H9 (cell line): ENCODE results near the gene ABR. TPM values are rescaled to one million over a fixed set of nuclear protein-coding genes. Genes with fewer than 3 reads are reported as not detected.

Experiments
- DNase-seq: peaks from one replicate; pipeline ENCODE4 v3.0.0-alpha.2; 2017
- H2AFZ ChIP-seq: one replicate; pipeline ENCODE4 v1.6.1; 2013; ENCODE audit warnings: mild to moderate bottlenecking, low read length, control low read depth, moderate library complexity
- H2AK5ac ChIP-seq: 2 replicates; pipeline ENCODE4 v1.6.1; 2013; ENCODE audit warnings: low read length, control low read depth, mixed read lengths; ENCODE audit not compliant: insufficient read length
- H2BK120ac ChIP-seq: one replicate; pipeline ENCODE4 v1.6.1; 2013; ENCODE audit warnings: low read depth, mild to moderate bottlenecking, low read length, control low read depth, inconsistent platforms; ENCODE audit not compliant: poor library complexity, severe bottlenecking
- H2BK12ac ChIP-seq: 2 replicates; pipeline ENCODE4 v1.6.1; 2013; ENCODE audit warnings: low read length, control low read depth, mixed read lengths, low read depth; ENCODE audit not compliant: insufficient read length
- H2BK15ac ChIP-seq: 2 replicates; pipeline ENCODE4 v1.6.1; 2013; ENCODE audit warnings: low read depth, low read length, control low read depth
- H2BK20ac ChIP-seq: one replicate; pipeline ENCODE4 v1.6.1; 2013; ENCODE audit warnings: low read depth, mild to moderate bottlenecking, low read length, control low read depth, inconsistent platforms; ENCODE audit not compliant: poor library complexity, severe bottlenecking
- H2BK5ac ChIP-seq: 2 replicates; pipeline ENCODE4 v1.6.1; 2013; ENCODE audit warnings: low read length, control low read depth, mixed read lengths; ENCODE audit not compliant: insufficient read length
- H3K14ac ChIP-seq: 2 replicates; pipeline ENCODE4 v1.6.1; 2013; ENCODE audit warnings: low read length, control low read depth; ENCODE audit not compliant: insufficient read depth
- H3K18ac ChIP-seq: 2 replicates; pipeline ENCODE4 v1.6.1; 2013; ENCODE audit warnings: low read depth, mild to moderate bottlenecking, mixed read lengths, low read length, control low read depth; ENCODE audit not compliant: insufficient read length
- H3K23ac ChIP-seq: 2 replicates; pipeline ENCODE4 v1.6.1; 2013; ENCODE audit warnings: low read length, control low read depth, mixed read lengths, low read depth; ENCODE audit not compliant: insufficient read length
- H3K23me2 ChIP-seq: 2 replicates; pipeline ENCODE4 v1.6.1; 2013; ENCODE audit warnings: low read depth, mild to moderate bottlenecking, mixed read lengths, low read length, control low read depth; ENCODE audit not compliant: insufficient read length, poor library complexity, severe bottlenecking
- H3K27ac ChIP-seq: 2 replicates; pipeline ENCODE4 v1.5.1; 2013; ENCODE audit warnings: low read length, control low read depth, mixed read lengths, low read depth; ENCODE audit not compliant: insufficient read length
- H3K27me3 ChIP-seq: 2 replicates; pipeline ENCODE4 v1.6.1; 2013; ENCODE audit warnings: low read length, control low read depth, inconsistent platforms; ENCODE audit not compliant: insufficient read depth
- H3K4ac ChIP-seq: 2 replicates; pipeline ENCODE4 v1.6.1; 2013; ENCODE audit warnings: low read depth, mild to moderate bottlenecking, control low read depth, inconsistent platforms, low read length, moderate library complexity
- H3K4me1 ChIP-seq: 2 replicates; pipeline ENCODE4 v1.6.1; 2013; ENCODE audit warnings: low read length, control low read depth, inconsistent platforms; ENCODE audit not compliant: insufficient read depth
- H3K4me2 ChIP-seq: 2 replicates; pipeline ENCODE4 v1.6.1; 2013; ENCODE audit warnings: low read length, control low read depth, mixed read lengths; ENCODE audit not compliant: insufficient read length, insufficient read depth
- H3K56ac ChIP-seq: 2 replicates; pipeline ENCODE4 v1.6.1; 2013; ENCODE audit warnings: low read depth, mild to moderate bottlenecking, mixed read lengths, low read length, control low read depth; ENCODE audit not compliant: insufficient read length
- H3K79me1 ChIP-seq: 2 replicates; pipeline ENCODE4 v1.6.1; 2013; ENCODE audit warnings: low read depth, mild to moderate bottlenecking, moderate library complexity, low read length, control low read depth, inconsistent platforms; ENCODE audit not compliant: insufficient read depth, poor library complexity, severe bottlenecking
- H3K79me2 ChIP-seq: 2 replicates; pipeline ENCODE4 v1.6.1; 2013; ENCODE audit warnings: low read length, control low read depth, inconsistent platforms; ENCODE audit not compliant: insufficient read depth
- H3K9ac ChIP-seq: 2 replicates; pipeline ENCODE4 v1.6.1; 2013; ENCODE audit warnings: low read length, control low read depth, mixed read lengths; ENCODE audit not compliant: insufficient read length; ENCODE audit errors: extremely low read depth
- H3K9me3 ChIP-seq: one replicate; pipeline ENCODE4 v1.6.1; 2013; ENCODE audit warnings: low read depth, low read length, inconsistent platforms; ENCODE audit not compliant: control insufficient read depth
- H3T11ph ChIP-seq: one replicate; pipeline ENCODE4 v1.6.1; 2013; ENCODE audit warnings: mild to moderate bottlenecking, low read length, control low read depth, inconsistent platforms
- H4K20me1 ChIP-seq: one replicate; pipeline ENCODE4 v1.6.1; 2013; ENCODE audit not compliant: control insufficient read depth, insufficient read length, insufficient read depth
- H4K5ac ChIP-seq: 2 replicates; pipeline ENCODE4 v1.6.1; 2013; ENCODE audit warnings: low read depth, mild to moderate bottlenecking, mixed read lengths, low read length, control low read depth; ENCODE audit not compliant: insufficient read length
- H4K8ac ChIP-seq: replicated peaks from 2 replicates; pipeline ENCODE4 v1.6.1; 2013; ENCODE audit warnings: low read length, control low read depth, mixed read lengths, low read depth; ENCODE audit not compliant: insufficient read length
- H4K91ac ChIP-seq: 2 replicates; pipeline ENCODE4 v1.6.1; 2013; ENCODE audit warnings: low read depth, mild to moderate bottlenecking, moderate library complexity, mixed read lengths, low read length, control low read depth; ENCODE audit not compliant: insufficient read length
- H3K27ac Mint-ChIP-seq, 3 experiments: 2 replicates in 2 of 3; 3 replicates in 1 of 3; pipeline ENCODE4 v1.8.0; 2020 to 2021; ENCODE audit warnings: mixed read lengths in 3 of 3, mild to moderate bottlenecking in 1 of 3, moderate library complexity in 1 of 3
- H3K27me3 Mint-ChIP-seq: 2 replicates; pipeline ENCODE4 v1.8.0; 2021; ENCODE audit warnings: low read depth, mild to moderate bottlenecking, moderate library complexity, mixed read lengths
- H3K36me3 Mint-ChIP-seq, 3 experiments: 2 replicates in 2 of 3; 3 replicates in 1 of 3; pipeline ENCODE4 v1.8.0; 2020 to 2021; ENCODE audit warnings: low read depth in 3 of 3, mixed read lengths in 3 of 3; ENCODE audit not compliant: insufficient read depth in 1 of 3
- H3K4me1 Mint-ChIP-seq, 2 experiments: 2 replicates each; pipeline ENCODE4 v1.8.0; 2020; ENCODE audit warnings: mixed read lengths in 2 of 2
- H3K4me3 Mint-ChIP-seq, 2 experiments: 2 replicates in 1 of 2; 3 replicates in 1 of 2; pipeline ENCODE4 v1.8.0; 2020 to 2021; ENCODE audit warnings: mild to moderate bottlenecking in 2 of 2, mixed read lengths in 2 of 2, moderate library complexity in 1 of 2
- H3K9me3 Mint-ChIP-seq, 2 experiments: 2 replicates in 1 of 2; 3 replicates in 1 of 2; pipeline ENCODE4 v1.8.0; 2020; ENCODE audit warnings: mild to moderate bottlenecking in 2 of 2, mixed read lengths in 2 of 2, moderate library complexity in 1 of 2
- WGBS: extraction: QIAGEN DNeasy Blood & Tissue Kit; methylation state at CpG from one replicate; pipeline ENCODE4 v1.1.7; 2013; ENCODE audit warnings: missing lambda C conversion rate, low lambda C conversion rate, mixed read lengths; ENCODE audit not compliant: insufficient read length; ENCODE audit errors: extremely low coverage; 5-methylcytosine and 5-hydroxymethylcytosine counted together
- total RNA-seq: library from RNA; stranded (reverse); gene quantifications from 2 replicates; pipeline ENCODE4 v1.2.1, GENCODE V29; 2021
- TF ChIP-seq, protein P1 (sequence below): fragments of 200-600 bp; sonication (generic); conservative IDR thresholded peaks from 3 replicates; pipeline ENCODE4 v1.8.0; 2021; ENCODE audit warnings: antibody characterized with exemption, mild to moderate bottlenecking

The ABR gene
- total RNA-seq, 1 experiment from 2014 or later: 34.7 TPM

DNA sequence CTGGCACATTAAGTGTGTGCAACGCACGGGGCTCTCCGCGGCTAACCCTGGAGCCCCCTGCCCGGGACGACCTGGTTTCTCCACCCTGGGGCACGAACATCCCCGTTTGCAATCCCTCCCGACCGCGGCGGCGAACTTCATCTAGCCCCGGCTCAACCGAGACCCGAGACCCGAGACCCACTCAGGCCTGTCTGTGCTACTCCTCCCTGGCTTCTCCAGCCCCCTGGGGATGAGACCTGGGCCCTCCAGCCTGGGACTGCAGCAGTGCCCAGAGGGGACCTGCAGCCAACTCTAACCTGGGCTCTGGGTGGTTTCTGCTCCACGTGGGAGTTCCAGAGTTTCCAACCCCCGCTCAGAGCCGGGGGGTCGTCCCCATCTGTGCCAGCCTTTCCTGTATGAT lies 109.4 kb downstream of the ABR start:
- Histone ChIP-seq H3K79me2 (no peaks in the 10 kb centered on the region), H2BK120ac (no peak overlapping the region), H2BK12ac (no peak overlapping the region), H2BK5ac (no peak overlapping the region), H3K4me1 (no peaks in the 10 kb centered on the region), H3K4me2 (no peak overlapping the region), H2BK15ac (no peak overlapping the region), H3K79me1 (no peaks in the 10 kb centered on the region), H3K14ac (no peak overlapping the region), H3K9ac (no peak overlapping the region), H2BK20ac (no peak overlapping the region), H4K20me1 (no peaks in the 10 kb centered on the region), H3K27ac (no peak overlapping the region), H3K9me3 (no peaks in the 10 kb centered on the region), H4K8ac (no peak overlapping the region), H3K56ac (no peak overlapping the region), H3K18ac (no peak overlapping the region), H2AFZ (no peak overlapping the region), H2AK5ac (no peak overlapping the region), H4K91ac (no peak overlapping the region), H3T11ph (no peak overlapping the region), H3K23ac (no peak overlapping the region), H3K27me3 (no peaks in the 10 kb centered on the region), H3K23me2 (no peaks in the 10 kb centered on the region), H3K4ac (no peak overlapping the region), H4K5ac (no peak overlapping the region)
- peaks cover 19 to 41% (median 28%) of the 10 kb centered on the region in 3 experiments for H3K36me3 Mint-ChIP-seq
- no peaks in the 10 kb centered on the region; the same call in 1 of the 2 replicates for H3K27me3 Mint-ChIP-seq
- H3K4me1 Mint-ChIP-seq: peaks cover 0 to 13% of the 10 kb centered on the region in 2 experiments; a peak in 2 of 4 replicates
- H3K4me3 Mint-ChIP-seq: no peak overlapping the region
- H3K9me3 Mint-ChIP-seq: peaks cover 11 to 15% of the 10 kb centered on the region in 2 experiments
- no peak for DNase-seq
- H3K27ac Mint-ChIP-seq: no peak overlapping the region
- no CpG with 5 or more reads among the region's 21 CpGs for WGBS
- TF ChIP-seq, protein P1, sequence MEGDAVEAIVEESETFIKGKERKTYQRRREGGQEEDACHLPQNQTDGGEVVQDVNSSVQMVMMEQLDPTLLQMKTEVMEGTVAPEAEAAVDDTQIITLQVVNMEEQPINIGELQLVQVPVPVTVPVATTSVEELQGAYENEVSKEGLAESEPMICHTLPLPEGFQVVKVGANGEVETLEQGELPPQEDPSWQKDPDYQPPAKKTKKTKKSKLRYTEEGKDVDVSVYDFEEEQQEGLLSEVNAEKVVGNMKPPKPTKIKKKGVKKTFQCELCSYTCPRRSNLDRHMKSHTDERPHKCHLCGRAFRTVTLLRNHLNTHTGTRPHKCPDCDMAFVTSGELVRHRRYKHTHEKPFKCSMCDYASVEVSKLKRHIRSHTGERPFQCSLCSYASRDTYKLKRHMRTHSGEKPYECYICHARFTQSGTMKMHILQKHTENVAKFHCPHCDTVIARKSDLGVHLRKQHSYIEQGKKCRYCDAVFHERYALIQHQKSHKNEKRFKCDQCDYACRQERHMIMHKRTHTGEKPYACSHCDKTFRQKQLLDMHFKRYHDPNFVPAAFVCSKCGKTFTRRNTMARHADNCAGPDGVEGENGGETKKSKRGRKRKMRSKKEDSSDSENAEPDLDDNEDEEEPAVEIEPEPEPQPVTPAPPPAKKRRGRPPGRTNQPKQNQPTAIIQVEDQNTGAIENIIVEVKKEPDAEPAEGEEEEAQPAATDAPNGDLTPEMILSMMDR: no peak
